HepG2 (cell line): ENCODE measurements around the gene CCDC77. TPM values are rescaled to one million over a fixed set of nuclear protein-coding genes. Genes with fewer than 3 reads are reported as not detected.

ENCODE experiments used
- ARID2 ChIP-seq: sonication (generic); formaldehyde crosslinking; IDR thresholded peaks from 2 replicates; pipeline ENCODE4 v1.8.1; 2022; ENCODE audit warnings: mild to moderate bottlenecking, missing genetic modification reagents, borderline replicate concordance
- KAT7 ChIP-seq: IDR thresholded peaks from 2 replicates; pipeline ENCODE4 v1.6.1; 2018; ENCODE audit warnings: borderline replicate concordance, missing compliant biosample characterization
- KDM1A ChIP-seq: IDR thresholded peaks from 2 replicates; pipeline ENCODE4 v1.6.1; 2016; ENCODE audit warnings: missing compliant biosample characterization
- PRDM10 ChIP-seq: sonication (generic); formaldehyde crosslinking; IDR thresholded peaks from 2 replicates; pipeline ENCODE4 v1.4.0; 2020; ENCODE audit warnings: low read depth, missing genetic modification reagents
- RFXANK ChIP-seq: IDR thresholded peaks from 2 replicates; pipeline ENCODE4 v1.6.1; 2016
- SALL1 ChIP-seq: sonication (generic); formaldehyde crosslinking; IDR thresholded peaks from 2 replicates; pipeline ENCODE4 v1.8.0; 2022; ENCODE audit warnings: mild to moderate bottlenecking, missing genetic modification reagents
- SMARCC2 ChIP-seq: fragments of 450-650 bp; IDR thresholded peaks from 2 replicates; pipeline ENCODE4 v1.6.1; 2017; ENCODE audit warnings: antibody characterized with exemption, mild to moderate bottlenecking
- STAG1 ChIP-seq: sonication (generic); formaldehyde crosslinking; IDR thresholded peaks from 2 replicates; pipeline ENCODE4 v1.4.0; 2020; ENCODE audit warnings: missing genetic modification reagents
- THAP8 ChIP-seq: sonication (generic); formaldehyde crosslinking; IDR thresholded peaks from 2 replicates; pipeline ENCODE4 v1.5.1; 2020; ENCODE audit warnings: missing genetic modification reagents, mild to moderate bottlenecking, borderline replicate concordance
- ZNF282 ChIP-seq: fragments of 450-650 bp; IDR thresholded peaks from 2 replicates; pipeline ENCODE4 v1.6.1; 2018; ENCODE audit not compliant: partially characterized antibody
- ZNF451 ChIP-seq: sonication (generic); formaldehyde crosslinking; IDR thresholded peaks from 2 replicates; pipeline ENCODE4 v1.5.0; 2020; ENCODE audit warnings: mild to moderate bottlenecking, missing genetic modification reagents
- ZNF510 ChIP-seq: sonication (generic); formaldehyde crosslinking; IDR thresholded peaks from 2 replicates; pipeline ENCODE4 v1.4.0; 2020; ENCODE audit warnings: low read depth, mild to moderate bottlenecking, missing genetic modification reagents
- ZNF629 ChIP-seq: sonication (generic); formaldehyde crosslinking; conservative IDR thresholded peaks from 2 replicates; pipeline ENCODE4 v1.5.0; 2020; ENCODE audit warnings: missing genetic modification reagents
- ZNF749 ChIP-seq: sonication (generic); formaldehyde crosslinking; IDR thresholded peaks from 2 replicates; pipeline ENCODE4 v1.8.0; 2022; ENCODE audit warnings: mild to moderate bottlenecking, missing genetic modification reagents, moderate library complexity, borderline replicate concordance
- ZNF878 ChIP-seq: sonication (generic); formaldehyde crosslinking; IDR thresholded peaks from 2 replicates; pipeline ENCODE4 v1.8.1; 2023; ENCODE audit warnings: mild to moderate bottlenecking, missing genetic modification reagents, moderate library complexity
- ZSCAN22 ChIP-seq: sonication (generic); formaldehyde crosslinking; IDR thresholded peaks from 2 replicates; pipeline ENCODE4 v1.4.0; 2020; ENCODE audit warnings: mild to moderate bottlenecking, missing genetic modification reagents
- polyA plus RNA-seq, 8 experiments: library from polyadenylated mRNA; depleted of rRNA in 3 of 8; stranded (reverse) in 7 of 8; unstranded in 1 of 8; fragments of >200 nt; fragmentation: Illumina TruSeq in 4 of 8; extraction: Trizol in 4 of 8; gene quantifications; 2 replicates each; pipeline versions ENCODE4 v1.2.1 to v1.2.3, GENCODE V29; 2011 to 2016; ENCODE audit warnings: low read depth in 4 of 8, missing spikeins in 1 of 8, mixed read lengths in 1 of 8; ENCODE audit not compliant: insufficient read depth in 1 of 8
- total RNA-seq, 5 experiments: library from RNA; depleted of rRNA; stranded (reverse); fragments of >200 nt; fragmentation: Illumina TruSeq; extraction: Trizol; gene quantifications; 2 replicates each; pipeline ENCODE4 v1.2.3, GENCODE V29; 2016; ENCODE audit warnings: low read depth in 1 of 5
- TF ChIP-seq, protein P1 (sequence below): sonication (generic); formaldehyde crosslinking; IDR thresholded peaks from 2 replicates; pipeline ENCODE4 v1.8.1; 2022; ENCODE audit warnings: low read depth, mild to moderate bottlenecking, missing genetic modification reagents
- TF ChIP-seq, protein P2 (sequence below): sonication (generic); formaldehyde crosslinking; IDR thresholded peaks from 2 replicates; pipeline ENCODE4 v1.8.0; 2022; ENCODE audit warnings: mild to moderate bottlenecking, missing genetic modification reagents

Gene CCDC77
- total and polyA plus RNA-seq, 2 of the 13 experiments (the other 11 are each of a cell fraction or from before 2014, with no cell fraction given) = 6.4 to 16.4 TPM

DNA sequence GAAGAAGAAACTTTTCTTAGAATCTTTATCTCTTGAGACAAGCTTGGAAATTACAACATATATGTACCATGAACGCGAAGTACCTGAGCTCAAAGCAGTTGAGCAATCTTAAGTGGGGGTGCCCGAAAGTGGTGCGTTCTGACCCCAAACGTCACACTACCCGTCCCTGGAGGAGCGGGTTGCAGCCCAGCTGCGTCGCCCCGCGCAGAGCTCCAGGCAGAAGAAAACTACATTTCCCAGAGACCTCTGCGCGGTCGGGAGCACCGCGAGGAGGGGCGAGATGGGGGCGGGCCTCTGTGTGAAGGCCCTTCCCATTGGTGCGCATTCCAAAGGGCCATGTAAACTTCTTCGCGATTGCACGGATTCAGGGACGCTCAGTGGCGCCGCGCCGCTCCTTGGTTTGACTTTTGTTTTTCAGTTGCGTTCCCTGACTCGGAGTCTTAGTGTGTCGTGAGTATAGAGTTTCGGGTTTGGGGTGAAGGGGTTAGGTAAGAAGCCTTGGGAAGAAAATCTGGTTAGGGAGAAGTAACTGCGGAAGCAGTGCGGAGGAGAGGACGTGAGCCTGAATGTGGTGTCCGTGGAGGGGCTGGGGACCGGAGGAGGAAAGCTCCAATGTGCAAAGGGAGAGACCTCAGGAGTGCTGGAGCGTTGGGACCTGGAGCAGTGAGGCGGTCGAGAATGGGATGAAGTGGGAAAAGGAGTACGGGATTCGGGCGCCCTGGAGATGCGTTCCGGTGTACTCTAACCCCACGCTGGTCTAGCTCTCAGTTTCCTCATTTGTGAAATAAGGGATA, at the start of gene CCDC77 (continued):
- TF ChIP-seq PRDM10 (peak; percentile 90), RFXANK (CRISPR knock-in tag) (0 out of 2 replicates have a peak, but pooled peaks have one; percentile 23), ZNF629 (CRISPR knock-in tag) (no peak), KAT7 (CRISPR knock-in tag) (0 out of 2 replicates have a peak, but pooled peaks have one; percentile 14), SMARCC2 (no peak), STAG1 (CRISPR knock-in tag) (no peak), ARID2 (no peak; the same call in 1 of the 2 replicates), ZNF878 (CRISPR knock-in tag) (peak; percentile 63; the same call in 1 of the 2 replicates), THAP8 (CRISPR knock-in tag) (no peak), ZSCAN22 (CRISPR knock-in tag) (no peak), ZNF749 (no peak), KDM1A (CRISPR knock-in tag) (no peak), SALL1 (CRISPR knock-in tag) (peak; percentile 85), ZNF510 (CRISPR knock-in tag) (no peak), ZNF282 (no peak), ZNF451 (CRISPR knock-in tag) (peak; percentile 29; the same call in 1 of the 2 replicates)
- TF ChIP-seq, protein P1, sequence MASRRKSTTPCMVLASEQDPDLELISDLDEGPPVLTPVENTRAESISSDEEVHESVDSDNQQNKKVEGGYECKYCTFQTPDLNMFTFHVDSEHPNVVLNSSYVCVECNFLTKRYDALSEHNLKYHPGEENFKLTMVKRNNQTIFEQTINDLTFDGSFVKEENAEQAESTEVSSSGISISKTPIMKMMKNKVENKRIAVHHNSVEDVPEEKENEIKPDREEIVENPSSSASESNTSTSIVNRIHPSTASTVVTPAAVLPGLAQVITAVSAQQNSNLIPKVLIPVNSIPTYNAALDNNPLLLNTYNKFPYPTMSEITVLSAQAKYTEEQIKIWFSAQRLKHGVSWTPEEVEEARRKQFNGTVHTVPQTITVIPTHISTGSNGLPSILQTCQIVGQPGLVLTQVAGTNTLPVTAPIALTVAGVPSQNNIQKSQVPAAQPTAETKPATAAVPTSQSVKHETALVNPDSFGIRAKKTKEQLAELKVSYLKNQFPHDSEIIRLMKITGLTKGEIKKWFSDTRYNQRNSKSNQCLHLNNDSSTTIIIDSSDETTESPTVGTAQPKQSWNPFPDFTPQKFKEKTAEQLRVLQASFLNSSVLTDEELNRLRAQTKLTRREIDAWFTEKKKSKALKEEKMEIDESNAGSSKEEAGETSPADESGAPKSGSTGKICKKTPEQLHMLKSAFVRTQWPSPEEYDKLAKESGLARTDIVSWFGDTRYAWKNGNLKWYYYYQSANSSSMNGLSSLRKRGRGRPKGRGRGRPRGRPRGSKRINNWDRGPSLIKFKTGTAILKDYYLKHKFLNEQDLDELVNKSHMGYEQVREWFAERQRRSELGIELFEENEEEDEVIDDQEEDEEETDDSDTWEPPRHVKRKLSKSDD (CRISPR knock-in tag) = no peak
- TF ChIP-seq, protein P2, sequence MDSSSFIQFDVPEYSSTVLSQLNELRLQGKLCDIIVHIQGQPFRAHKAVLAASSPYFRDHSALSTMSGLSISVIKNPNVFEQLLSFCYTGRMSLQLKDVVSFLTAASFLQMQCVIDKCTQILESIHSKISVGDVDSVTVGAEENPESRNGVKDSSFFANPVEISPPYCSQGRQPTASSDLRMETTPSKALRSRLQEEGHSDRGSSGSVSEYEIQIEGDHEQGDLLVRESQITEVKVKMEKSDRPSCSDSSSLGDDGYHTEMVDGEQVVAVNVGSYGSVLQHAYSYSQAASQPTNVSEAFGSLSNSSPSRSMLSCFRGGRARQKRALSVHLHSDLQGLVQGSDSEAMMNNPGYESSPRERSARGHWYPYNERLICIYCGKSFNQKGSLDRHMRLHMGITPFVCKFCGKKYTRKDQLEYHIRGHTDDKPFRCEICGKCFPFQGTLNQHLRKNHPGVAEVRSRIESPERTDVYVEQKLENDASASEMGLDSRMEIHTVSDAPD (CRISPR knock-in tag) = no peak
